OCI-LY3 (cell line): ENCODE results near the gene NTSR2.

Source experiments
- H2AFZ ChIP-seq: fragments of 200-600, 300-600 bp; shearing (Covaris generic); 2 replicates; pipeline ENCODE4 v1.6.0; 2014; ENCODE audit warnings: antibody characterized with exemption, low read depth, low read length
- H3K27ac ChIP-seq: fragments of 200-600, 300-600 bp; sonication (generic); 2 replicates; pipeline ENCODE4 v1.5.1; 2014; ENCODE audit warnings: mild to moderate bottlenecking, low read length, moderate library complexity, mixed read lengths
- H3K27me3 ChIP-seq: fragments of 200-600, 300-600 bp; sonication (generic); 2 replicates; pipeline ENCODE4 v1.6.1; 2014; ENCODE audit warnings: low read depth, low read length, mixed read lengths
- H3K36me3 ChIP-seq: fragments of 200-600, 300-600 bp; sonication (generic); replicated peaks from 2 replicates; pipeline ENCODE3; 2014; ENCODE audit warnings: low read depth, low read length, mixed read lengths
- H3K4me1 ChIP-seq: fragments of 300-600, 200-600 bp; sonication (generic); 2 replicates; pipeline ENCODE4 v1.6.1; 2014; ENCODE audit warnings: low read length, mixed read lengths
- H3K4me2 ChIP-seq: fragments of 200-600, 300-600 bp; sonication (generic); 2 replicates; pipeline ENCODE4 v1.6.1; 2014; ENCODE audit warnings: low read length, mixed read lengths
- H3K4me3 ChIP-seq: fragments of 300-600, 200-600 bp; sonication (generic); 2 replicates; pipeline ENCODE4 v1.5.1; 2014; ENCODE audit warnings: antibody characterized with exemption, mild to moderate bottlenecking, low read length, moderate library complexity
- H3K79me2 ChIP-seq: fragments of 300-600, 200-600 bp; shearing (Covaris generic); 2 replicates; pipeline ENCODE4 v1.6.1; 2014; ENCODE audit warnings: mild to moderate bottlenecking, low read length, mixed read lengths
- H3K9ac ChIP-seq: fragments of 300-600, 200-600 bp; shearing (Covaris generic); 2 replicates; pipeline ENCODE4 v1.6.0; 2014; ENCODE audit warnings: mild to moderate bottlenecking, low read length, moderate library complexity
- H3K9me3 ChIP-seq: fragments of 200-600, 300-600 bp; shearing (Covaris generic); 2 replicates; pipeline ENCODE4 v1.6.1; 2014; ENCODE audit warnings: low read length, mixed read lengths; ENCODE audit not compliant: insufficient read depth
- H4K20me1 ChIP-seq: fragments of 200-600, 300-600 bp; sonication (generic); 2 replicates; pipeline ENCODE4 v1.6.1; 2016; ENCODE audit warnings: low read length, mixed read lengths; ENCODE audit not compliant: insufficient read depth
- CTCF ChIP-seq: fragments of 200-600, 300-600 bp; sonication (generic); IDR thresholded peaks from 2 replicates; pipeline ENCODE4 v1.5.1; 2014; ENCODE audit warnings: antibody characterized with exemption, low read length, low read depth
- EZH2phosphoT487 ChIP-seq: fragments of 200-600 bp; shearing (Covaris generic); IDR thresholded peaks from 2 replicates; pipeline ENCODE4 v1.6.1; 2018; ENCODE audit warnings: antibody characterized with exemption, mixed run types, low read depth

The NTSR2 gene

GRCh38 chr2:11621410-11621809 lies 48.6 kb downstream of the NTSR2 start:
- Histone ChIP-seq H3K36me3 (no peaks in the 10 kb centered on the region), H4K20me1 (no peaks in the 10 kb centered on the region), H2AFZ (no peak overlapping the region), H3K9ac (no peak overlapping the region), H3K4me2 (no peak overlapping the region), H3K4me1 (peaks cover 8% of the 10 kb centered on the region), H3K27ac (no peak overlapping the region), H3K4me3 (no peak overlapping the region), H3K27me3 (no peaks in the 10 kb centered on the region), H3K9me3 (no peaks in the 10 kb centered on the region), H3K79me2 (no peaks in the 10 kb centered on the region)
- TF ChIP-seq EZH2phosphoT487 (no peak), CTCF (no peak)

GRCh38 chr2:11618708-11619062 lies 51.3 kb downstream of the NTSR2 start:
- Histone ChIP-seq H3K27me3 (no peaks in the 10 kb centered on the region), H3K79me2 (no peaks in the 10 kb centered on the region), H3K9me3 (no peaks in the 10 kb centered on the region), H2AFZ (no peak overlapping the region), H3K4me2 (no peak overlapping the region), H3K4me3 (no peak overlapping the region), H3K9ac (no peak overlapping the region), H3K27ac (no peak overlapping the region), H3K36me3 (no peaks in the 10 kb centered on the region), H3K4me1 (no peaks in the 10 kb centered on the region), H4K20me1 (no peaks in the 10 kb centered on the region)
- no peak for TF ChIP-seq EZH2phosphoT487
- TF ChIP-seq CTCF = no peak

- no peak overlapping the region for H2AFZ ChIP-seq
- H3K9me3 ChIP-seq = no peaks in the 10 kb centered on the region
- no peak overlapping the region for H3K4me2 ChIP-seq
- H3K27me3 ChIP-seq = no peaks in the 10 kb centered on the region
- H4K20me1 ChIP-seq = no peaks in the 10 kb centered on the region
- no peaks in the 10 kb centered on the region for H3K36me3 ChIP-seq
- H3K4me3 ChIP-seq = no peak overlapping the region
- no peak overlapping the region for H3K9ac ChIP-seq
- TF ChIP-seq EZH2phosphoT487 = no peak
- TF ChIP-seq CTCF = no peak
- H3K79me2 ChIP-seq = no peaks in the 10 kb centered on the region
- no peaks in the 10 kb centered on the region for H3K4me1 ChIP-seq
- no peak overlapping the region for H3K27ac ChIP-seq
Observed at GRCh38 chr2:11617984-11618707, 51.8 kb downstream of the NTSR2 start.

GRCh38 chr2:11617527-11617926 lies 52.5 kb downstream of the NTSR2 start:
- H3K36me3 ChIP-seq = no peaks in the 10 kb centered on the region
- TF ChIP-seq EZH2phosphoT487 = no peak
- no peak for TF ChIP-seq CTCF

More at GRCh38 chr2:11617527-11617926, 52.5 kb downstream of the NTSR2 start:
- no peaks in the 10 kb centered on the region for H4K20me1 ChIP-seq
- no peak overlapping the region for H3K9ac ChIP-seq
- H3K4me1 ChIP-seq = no peaks in the 10 kb centered on the region
- no peak overlapping the region for H2AFZ ChIP-seq
- H3K4me3 ChIP-seq = no peak overlapping the region
- no peak overlapping the region for H3K27ac ChIP-seq
- no peaks in the 10 kb centered on the region for H3K27me3 ChIP-seq
- no peaks in the 10 kb centered on the region for H3K9me3 ChIP-seq
- H3K4me2 ChIP-seq = no peak overlapping the region
- no peaks in the 10 kb centered on the region for H3K79me2 ChIP-seq
